ENCODE data around the gene SLC24A4.

SLC24A4 gene

DNA sequence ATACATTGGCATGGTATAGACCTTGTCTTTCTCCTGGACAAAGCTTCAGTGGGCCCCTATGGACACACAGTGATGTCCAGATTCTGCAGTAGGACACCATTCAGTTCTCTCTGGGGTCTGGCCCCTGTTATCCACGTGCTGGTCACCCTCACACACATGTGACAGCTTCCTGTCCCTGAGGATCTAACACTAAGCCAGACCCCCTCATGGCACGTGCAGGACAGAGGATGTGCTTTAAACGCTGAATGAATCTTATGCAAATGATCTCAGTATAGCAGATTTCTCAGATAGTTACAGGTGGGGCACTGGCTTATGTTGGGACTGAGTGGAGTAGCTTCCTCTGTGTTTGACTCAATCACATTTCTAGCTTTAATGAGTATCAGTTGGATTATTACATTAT lies 33.7 kb downstream of the SLC24A4 start:
- DNase-seq (ENCODE audit: low read depth), result no peak
- no peak overlapping the region for H3K4me3 ChIP-seq (ENCODE audit: low read depth, low read length)

DNA sequence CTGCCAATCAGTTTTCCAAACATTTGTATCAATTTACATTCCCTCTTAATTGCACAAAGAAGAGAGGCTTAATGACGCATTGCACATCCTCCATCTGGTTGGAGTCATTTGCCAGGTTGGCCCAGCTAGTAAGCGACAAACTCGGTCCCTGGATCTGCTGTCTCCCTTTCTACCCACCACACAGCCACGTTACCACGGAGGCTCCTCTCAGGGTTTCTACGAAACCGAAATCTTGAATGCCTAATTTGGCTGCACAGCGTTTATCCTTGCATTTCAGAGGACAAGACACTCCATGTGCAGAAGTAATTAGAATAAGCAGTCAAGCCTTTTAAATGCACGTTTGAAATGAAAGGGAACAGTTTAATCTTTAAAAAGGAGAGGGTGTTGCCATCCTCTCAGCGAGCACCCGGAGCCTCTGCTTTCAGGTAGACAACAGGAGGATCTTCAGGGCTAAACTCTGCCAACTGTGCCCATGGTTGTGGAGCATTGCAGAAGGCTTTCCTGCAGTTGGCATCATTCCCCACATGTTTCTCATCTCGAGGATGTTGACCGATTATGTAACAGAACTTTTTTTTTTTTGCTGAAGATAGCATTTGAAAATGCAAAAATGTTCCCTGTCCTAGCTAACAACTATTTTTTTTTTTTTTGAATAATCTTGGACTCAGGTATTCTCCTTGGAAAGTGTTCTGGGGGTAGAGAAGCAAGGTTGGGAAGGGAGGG lies 37.8 kb downstream of the SLC24A4 start:
- H3K4me3 ChIP-seq (ENCODE audit: low read depth, low read length), result no peak overlapping the region
- no peak for DNase-seq (ENCODE audit: low read depth)

DNA sequence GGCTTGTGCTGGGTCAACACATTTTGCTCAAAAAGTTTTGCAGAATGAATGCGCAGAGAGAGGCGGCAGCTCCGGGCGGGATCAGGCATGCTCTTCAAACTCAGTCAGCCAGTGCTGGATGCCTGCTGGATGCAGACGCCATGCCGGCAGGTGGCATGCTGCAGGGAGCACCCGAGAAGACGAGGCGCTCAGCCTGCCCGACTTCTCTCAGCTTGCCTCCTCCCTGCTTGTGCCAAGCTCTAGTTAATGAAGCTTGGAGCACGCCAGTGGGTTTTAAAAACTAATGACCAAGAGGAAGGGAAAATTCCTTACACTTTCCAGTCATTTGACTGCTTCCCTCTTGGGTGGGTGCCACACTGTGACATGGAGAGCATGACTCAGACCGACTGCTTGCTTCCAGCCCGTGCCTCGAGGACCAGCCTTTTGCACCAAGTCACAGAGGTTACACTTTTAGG lies 39.8 kb downstream of the SLC24A4 start:
- DNase-seq (ENCODE audit: low read depth), result no peak
- no peak overlapping the region for H3K4me3 ChIP-seq (ENCODE audit: low read depth, low read length)

DNA sequence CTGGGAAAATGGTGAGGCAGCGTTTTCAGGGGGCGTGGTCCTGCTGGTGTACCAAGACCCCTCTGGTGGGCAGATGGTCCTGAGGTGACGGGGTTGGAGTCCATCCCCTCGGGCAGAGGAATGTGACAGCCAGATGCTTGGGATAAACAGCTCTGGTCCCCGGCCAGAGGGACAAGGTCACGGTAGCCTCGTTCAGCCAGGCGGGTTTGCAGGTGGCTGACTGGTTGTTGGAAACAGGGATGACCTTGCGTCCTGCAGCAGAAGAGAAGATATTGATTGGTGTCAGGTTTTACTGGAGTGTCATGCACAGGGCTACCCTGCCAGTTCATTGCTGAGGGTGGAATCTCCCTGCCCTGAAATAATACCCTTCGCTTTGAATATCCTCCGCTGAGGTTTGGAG lies 43.3 kb downstream of the SLC24A4 start:
- no peak for DNase-seq (ENCODE audit: low read depth)
- H3K4me3 ChIP-seq (ENCODE audit: low read depth, low read length), result no peak overlapping the region

DNA sequence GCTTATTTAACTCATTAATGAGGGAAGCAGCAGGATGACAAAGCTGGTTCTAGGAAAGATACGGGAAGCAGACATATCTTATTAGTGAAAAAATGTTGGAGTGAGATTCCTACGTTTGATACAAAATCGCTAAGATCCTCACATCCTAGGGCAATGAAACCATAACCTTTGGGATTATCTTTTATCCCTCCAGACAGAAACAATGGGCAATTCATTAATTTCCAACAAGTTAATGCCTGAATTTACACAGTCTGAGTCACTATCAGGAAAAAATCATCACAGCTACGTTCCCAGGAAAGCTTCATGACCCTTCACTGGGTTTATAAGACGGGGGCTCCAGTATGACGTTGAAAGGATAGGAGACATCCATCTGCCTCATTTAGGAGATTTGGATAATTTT lies 45.0 kb downstream of the SLC24A4 start:
- no peak for DNase-seq (ENCODE audit: low read depth)
- H3K4me3 ChIP-seq (ENCODE audit: low read depth, low read length), result no peak overlapping the region

DNA sequence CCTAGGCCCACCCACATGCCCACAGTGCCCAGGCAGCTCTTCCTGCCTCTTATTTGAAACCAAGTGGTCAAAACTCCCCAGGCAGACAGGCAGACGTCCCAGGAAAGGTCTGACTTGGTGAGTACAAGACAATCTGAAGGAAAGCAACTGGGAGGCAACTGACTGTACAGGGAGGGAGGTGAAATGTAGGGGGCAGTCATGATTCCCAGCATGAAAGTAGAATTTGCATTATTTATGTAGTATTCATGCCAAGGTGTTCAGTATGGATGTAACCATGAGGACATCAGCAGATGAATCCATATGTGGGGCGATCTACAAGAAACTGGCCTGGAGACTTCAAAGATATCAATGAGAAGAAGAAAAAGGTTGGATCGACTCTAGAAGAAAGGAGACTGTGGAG lies 46.1 kb downstream of the SLC24A4 start:
- H3K4me3 ChIP-seq (ENCODE audit: low read depth, low read length), result no peak overlapping the region
- no peak for DNase-seq (ENCODE audit: low read depth)

DNA sequence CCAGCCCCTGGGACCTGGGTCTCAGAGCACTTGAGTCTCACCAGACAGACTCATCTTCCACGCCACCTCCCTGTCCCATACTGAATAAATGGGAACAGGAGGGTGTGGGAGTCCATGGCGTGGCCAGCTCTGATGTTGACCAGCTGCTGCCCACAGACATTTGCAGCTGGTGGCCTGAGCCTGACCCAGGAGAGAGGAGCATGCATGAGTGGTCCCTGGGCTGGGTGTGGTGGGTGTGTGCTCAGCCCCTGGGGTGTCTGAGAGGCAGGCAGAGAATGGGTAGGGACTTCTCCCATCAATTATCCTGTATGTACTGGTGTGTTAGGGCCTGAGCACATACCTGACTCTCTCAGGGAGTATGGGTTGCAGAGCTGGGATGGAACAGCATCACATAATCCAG lies 49.3 kb downstream of the SLC24A4 start:
- DNase-seq (ENCODE audit: low read depth), result no peak
- H3K4me3 ChIP-seq (ENCODE audit: low read depth, low read length), result no peak overlapping the region

DNA sequence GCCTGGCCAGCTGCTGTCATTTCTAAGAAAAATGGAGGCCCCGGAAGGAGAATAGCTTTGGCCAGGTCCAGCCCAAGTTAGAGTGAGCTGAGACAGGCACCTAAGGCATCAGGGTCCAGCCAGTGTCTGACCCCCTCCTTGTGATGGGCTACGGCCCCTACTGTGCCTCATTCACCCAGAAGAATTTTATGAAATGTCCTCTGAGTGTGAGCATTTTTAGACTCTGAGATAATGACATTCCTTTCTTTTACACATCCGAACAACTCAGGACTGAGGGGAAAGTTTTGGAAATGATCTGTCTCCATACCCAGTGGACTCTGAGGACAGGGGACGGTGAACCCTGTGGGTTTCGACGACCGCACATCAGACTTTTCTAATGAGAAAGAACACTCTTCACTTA lies 50.4 kb downstream of the SLC24A4 start:
- no peak for DNase-seq (ENCODE audit: low read depth)
- H3K4me3 ChIP-seq (ENCODE audit: low read depth, low read length), result no peak overlapping the region

DNA sequence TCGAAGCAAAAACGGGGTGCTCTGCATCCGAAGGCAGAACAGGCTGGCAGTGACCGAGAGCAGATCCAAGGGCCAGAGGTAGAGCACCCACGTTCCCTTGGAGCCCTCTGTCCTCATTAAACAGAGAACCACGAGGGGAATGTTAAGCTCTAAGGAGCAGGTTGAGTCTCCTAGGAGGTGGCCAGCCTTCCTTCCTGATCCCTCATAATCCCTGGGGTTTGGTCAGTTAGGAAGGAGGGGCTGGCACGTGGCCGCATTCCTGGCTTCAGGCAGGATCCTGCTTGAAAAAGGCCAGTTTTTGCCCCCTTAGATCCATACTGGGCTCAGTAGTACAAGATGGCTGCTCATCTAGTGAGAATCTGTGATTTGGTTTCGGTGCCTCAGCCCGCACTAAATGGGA lies 57.2 kb downstream of the SLC24A4 start:
- DNase-seq (ENCODE audit: low read depth), result no peak
- no peak overlapping the region for H3K4me3 ChIP-seq (ENCODE audit: low read depth, low read length)

DNA sequence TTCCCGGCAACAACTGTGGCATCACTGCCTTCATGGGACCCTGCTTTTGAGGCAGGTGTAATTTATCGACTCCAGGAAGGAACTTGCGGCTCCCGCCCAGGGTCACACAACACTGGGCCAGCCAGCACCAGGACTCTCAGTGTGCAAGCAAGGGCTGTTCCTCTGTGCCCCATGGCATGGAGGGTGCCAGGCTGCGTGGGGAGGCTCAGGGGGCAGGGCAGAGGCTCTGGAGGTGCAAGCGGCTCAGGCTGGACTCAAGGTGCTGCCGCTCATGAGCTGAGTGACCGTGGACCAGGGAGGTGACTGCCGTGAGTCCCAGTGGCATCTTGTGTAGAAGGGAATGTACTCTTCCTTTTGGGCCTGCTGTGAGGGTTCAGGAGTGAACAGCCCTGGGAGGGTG lies 57.6 kb downstream of the SLC24A4 start:
- DNase-seq (ENCODE audit: low read depth), result no peak
- no peak overlapping the region for H3K4me3 ChIP-seq (ENCODE audit: low read depth, low read length)

DNA sequence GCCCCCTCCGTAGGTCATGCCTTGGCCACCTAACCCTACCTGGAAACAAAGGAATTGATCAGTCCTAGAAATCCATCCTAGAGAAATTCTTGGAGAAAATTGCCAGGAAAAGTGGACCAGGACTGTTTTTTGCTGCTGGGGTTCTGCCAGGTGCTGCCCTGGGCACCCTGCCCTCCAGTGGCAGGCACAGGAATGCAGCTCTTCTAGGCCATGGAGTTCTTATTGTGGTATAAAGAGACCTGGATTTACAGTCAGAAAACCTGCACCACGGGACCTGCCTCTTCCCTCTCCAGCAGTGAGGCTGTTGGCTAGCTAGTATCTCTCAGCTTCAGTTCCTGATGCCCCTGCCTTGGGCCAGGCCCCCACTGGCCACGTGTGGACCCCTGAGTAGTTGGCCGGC lies 59.7 kb downstream of the SLC24A4 start:
- DNase-seq (ENCODE audit: low read depth), result no peak
- no peak overlapping the region for H3K4me3 ChIP-seq (ENCODE audit: low read depth, low read length)

DNA sequence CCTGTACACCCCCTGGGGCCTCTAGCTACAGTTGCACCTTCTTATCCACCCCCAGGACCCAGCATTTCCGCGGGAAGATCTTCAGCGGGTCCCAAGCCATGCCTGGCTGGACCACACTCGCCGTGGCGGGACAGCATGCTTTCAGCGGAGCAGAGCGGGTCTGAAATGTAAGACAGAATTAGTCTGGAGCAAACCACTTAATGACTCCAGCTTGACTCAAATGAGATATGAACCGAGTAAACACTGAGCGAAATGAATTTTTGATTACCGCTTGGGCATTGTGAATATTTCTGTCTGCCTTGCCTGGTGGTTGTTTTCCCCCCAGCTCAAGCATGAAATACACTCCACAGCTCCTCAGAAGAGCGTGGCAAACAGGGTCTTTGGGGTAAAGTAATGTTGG lies 60.8 kb downstream of the SLC24A4 start:
- H3K4me3 ChIP-seq (ENCODE audit: low read depth, low read length), result no peak overlapping the region
- no peak for DNase-seq (ENCODE audit: low read depth)

DNA sequence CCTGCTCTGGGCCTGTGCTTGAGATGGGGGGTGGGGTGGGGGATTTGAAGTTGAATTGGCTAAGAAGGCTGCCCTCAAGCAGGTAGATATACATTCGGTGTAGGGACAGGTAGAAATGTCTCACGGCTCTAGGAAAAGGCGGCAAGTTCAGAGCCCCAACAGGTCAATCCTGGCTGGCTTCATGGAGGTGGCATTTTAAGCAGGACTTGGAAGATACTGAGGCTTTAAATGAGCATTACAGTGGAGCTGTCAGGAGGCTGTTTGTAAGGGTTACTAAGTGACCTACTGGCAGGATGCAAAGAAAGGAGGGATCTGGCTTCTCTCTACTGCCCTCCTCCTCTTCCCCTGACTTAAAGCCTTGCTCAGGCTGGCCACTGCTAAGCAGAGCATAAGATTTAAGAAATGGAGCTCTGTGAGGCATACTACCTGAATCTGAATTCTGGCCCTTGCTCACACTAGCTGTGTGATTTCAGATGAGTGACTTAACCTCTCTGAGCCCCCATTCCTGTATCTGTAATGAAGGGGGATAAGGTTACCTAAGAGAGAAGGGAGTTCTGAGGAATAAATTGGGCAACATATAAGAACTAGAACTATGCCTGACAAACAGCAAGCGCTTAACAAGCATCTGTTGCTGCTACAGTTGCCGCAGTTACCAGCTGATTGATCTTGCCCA lies 61.6 kb downstream of the SLC24A4 start:
- H3K4me3 ChIP-seq (ENCODE audit: low read depth, low read length), result no peak overlapping the region
- no peak for DNase-seq (ENCODE audit: low read depth)

DNA sequence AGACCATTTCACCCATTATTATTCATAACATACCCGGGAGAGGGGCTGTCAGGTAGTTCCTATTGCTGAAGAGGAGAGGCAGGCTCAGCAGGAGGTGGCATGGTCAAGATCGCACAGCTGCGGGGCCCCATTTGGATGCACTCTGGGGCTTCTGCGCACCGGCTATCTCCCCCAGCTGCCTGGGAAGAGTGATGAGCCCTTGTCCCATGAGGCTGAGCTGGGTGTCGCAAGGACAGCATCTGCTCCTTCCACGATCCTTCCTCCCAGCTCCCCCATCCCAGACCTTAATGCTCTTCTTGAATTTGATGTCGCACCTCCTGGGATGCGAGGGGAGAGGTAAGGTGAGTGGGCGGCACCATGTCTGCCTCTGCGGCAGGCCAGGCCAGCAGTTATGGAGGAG lies 62.6 kb downstream of the SLC24A4 start:
- no peak for DNase-seq (ENCODE audit: low read depth)
- no peak overlapping the region for H3K4me3 ChIP-seq (ENCODE audit: low read depth, low read length)

DNA sequence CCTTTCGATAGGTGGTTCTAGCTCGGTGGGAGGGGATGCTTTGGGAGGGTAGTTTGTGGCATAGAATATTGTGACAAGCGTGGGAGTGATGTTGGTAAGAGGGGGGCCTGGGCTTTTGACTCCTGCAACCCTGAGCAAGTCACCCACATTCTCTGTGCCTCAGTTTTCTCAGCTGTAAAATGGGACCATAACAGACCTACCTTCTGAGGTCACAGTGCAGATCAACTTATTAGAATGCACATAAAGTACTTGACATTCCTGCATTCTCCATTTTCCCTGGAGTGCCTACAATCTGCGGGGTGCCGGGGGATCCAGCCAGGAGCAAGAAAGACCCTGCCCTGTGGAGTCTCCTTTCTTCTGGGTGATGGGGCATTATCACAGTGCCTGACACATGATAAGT lies 63.2 kb downstream of the SLC24A4 start:
- DNase-seq (ENCODE audit: low read depth), result no peak
- H3K4me3 ChIP-seq (ENCODE audit: low read depth, low read length), result no peak overlapping the region

DNA sequence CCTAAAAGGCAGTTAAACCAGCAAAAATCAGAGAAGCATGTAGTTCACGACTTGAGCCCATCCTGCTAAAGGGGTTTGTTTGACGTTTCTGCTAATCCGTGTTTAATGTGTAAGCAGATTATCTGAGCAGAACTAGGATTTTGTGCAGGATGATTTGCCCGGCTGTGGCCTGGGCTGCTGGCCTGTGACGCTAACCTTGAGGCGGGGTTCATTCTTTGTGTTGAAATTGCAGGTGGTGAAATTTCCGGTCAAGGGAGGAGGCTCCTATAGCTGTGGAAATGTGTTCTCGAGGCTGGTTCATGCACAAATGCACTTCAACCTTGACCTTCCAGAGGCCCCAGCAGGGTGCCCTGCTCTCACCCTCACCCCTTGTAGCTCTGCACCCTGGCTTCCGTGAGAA lies 63.7 kb downstream of the SLC24A4 start:
- no peak for DNase-seq (ENCODE audit: low read depth)
- H3K4me3 ChIP-seq (ENCODE audit: low read depth, low read length), result no peak overlapping the region

DNA sequence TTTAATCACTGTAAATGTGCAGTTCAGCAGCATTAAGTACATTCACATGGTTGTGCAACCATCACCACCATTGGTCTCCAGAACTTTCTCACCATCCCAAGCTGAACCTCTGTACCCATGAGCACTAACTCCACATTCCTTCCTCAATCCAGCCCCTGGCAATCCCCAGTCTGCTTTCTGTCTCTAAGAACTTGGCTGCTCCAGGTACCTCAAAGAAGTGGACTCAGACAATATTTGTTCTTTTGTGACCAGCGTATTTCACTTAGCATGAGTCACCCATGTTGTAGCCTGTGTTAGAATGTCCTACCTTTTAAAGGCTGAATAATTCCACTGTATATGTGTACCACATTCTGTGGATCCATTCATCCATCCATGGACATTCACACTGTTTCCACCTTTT lies 64.6 kb downstream of the SLC24A4 start:
- no peak for DNase-seq (ENCODE audit: low read depth)
- no peak overlapping the region for H3K4me3 ChIP-seq (ENCODE audit: low read depth, low read length)

DNA sequence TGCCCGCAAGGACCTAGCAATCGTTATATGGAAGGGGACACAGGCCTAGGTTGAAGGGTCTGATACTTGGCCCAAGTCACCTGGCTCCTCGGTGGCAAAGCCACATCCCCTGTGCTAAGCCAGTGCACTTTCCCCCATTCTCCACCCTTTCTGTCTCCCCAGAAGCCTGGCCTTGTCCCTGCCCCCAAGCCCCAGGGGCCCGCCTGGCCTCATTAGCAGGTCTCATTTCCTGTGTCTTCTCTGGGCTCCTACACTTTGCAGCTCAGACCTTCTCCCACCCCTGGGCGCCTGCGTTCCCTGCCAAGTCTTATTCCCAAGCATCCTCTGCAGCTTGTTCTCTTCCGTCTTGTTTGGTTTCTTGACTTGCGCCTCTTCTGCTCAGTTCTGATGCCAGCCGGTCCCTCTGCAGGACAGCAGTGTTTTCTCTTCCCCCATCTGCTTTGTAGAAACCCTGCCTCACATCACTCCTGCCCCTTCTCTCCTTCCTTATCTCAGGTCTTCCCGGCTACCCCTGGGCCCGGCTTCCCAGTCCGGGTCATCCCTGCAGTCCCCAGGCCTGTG lies 66.7 kb downstream of the SLC24A4 start:
- no peak for DNase-seq (ENCODE audit: low read depth)

DNA sequence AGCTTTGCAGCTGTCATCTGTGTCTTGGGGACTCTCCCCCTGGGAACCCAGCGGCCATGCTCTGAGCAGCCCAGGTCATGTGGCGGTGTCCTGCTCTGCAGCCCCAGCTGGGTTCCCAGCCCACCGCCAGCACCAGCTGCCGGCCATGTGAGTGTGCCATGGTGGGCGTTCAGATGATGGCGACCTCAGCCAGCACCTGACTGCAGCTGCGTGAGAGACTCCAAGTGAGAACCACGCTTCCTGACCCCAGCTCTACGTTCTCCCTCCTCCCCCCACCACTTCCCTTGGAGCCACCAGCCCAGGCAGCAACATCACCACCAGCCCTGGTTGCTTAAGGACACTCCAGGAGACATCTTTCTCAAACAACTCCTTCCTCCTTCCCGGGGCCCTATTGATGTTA lies 68.8 kb downstream of the SLC24A4 start:
- H3K4me3 ChIP-seq (ENCODE audit: low read depth, low read length), result no peak overlapping the region
- DNase-seq (ENCODE audit: low read depth), result no peak

More for the DNA sequence above, 66.7 kb downstream of the SLC24A4 start:
- no peak overlapping the region for H3K4me3 ChIP-seq (ENCODE audit: low read depth, low read length)

DNA sequence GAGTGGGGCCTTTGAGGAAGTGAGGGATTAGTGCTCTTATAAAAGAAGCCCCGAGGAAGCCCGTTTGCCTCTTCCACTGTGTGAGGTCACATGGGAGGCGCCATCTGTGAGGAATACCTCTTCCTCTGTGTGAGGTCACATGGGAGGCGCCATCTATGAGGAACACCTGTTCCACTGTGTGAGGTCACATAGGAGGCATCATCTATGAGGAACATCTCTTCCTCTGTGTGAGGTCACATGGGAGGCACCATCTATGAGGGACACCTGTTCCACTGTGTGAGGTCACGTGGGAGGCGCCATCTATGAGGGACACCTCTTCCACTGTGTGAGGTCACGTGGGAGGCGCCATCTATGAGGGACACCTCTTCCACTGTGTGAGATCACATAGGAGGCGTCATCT lies 69.7 kb downstream of the SLC24A4 start:
- H3K4me3 ChIP-seq (ENCODE audit: low read depth, low read length), result no peak overlapping the region
- DNase-seq (ENCODE audit: low read depth), result no peak

All from skeletal muscle cell (primary cell).